ENCODE data around the gene TAPT1. TPM values are rescaled to one million over a fixed set of nuclear protein-coding genes. Genes with fewer than 3 reads are reported as not detected.

Gene TAPT1
- total and polyA plus RNA-seq, 3 donors from 2014 or later, result 38.4 to 117 (median 46.1) TPM

DNA sequence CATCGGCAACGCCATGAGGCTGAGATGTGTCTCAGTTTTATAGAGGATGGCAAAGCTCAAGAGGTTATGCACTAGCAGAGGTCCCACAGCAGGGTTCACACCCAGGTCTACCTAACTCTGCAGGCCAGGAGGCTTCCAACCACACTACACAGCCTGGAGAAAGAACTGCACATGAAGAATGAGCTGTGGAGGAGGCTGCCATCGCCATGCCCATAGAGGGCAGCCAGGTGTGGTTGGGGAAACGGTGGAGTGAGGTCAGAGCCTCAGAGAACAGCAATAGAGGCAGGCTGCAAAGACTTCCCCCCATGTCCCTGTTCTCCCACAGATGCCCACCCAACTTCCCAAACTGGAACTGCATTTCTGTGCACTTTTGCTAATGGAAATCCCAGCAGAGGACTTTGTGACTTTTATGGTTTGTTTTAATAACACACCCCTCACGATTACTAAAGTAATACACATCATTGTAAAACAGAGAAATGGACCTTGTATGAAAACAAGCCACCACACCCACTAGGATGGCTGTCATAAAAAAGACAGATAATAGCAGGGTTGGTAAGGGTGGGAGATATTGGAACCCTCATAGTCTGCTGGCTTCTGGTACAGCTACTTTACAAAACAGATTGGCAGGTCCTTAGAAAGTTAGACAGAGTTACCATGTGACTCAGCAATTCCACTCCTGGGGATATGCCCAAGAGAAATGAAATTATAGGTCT lies 83.5 kb downstream of the TAPT1 start:
- no peak for TF ChIP-seq POLR2A (IDR thresholded peaks at IDR 0.05)
- TF ChIP-seq, protein P1, sequence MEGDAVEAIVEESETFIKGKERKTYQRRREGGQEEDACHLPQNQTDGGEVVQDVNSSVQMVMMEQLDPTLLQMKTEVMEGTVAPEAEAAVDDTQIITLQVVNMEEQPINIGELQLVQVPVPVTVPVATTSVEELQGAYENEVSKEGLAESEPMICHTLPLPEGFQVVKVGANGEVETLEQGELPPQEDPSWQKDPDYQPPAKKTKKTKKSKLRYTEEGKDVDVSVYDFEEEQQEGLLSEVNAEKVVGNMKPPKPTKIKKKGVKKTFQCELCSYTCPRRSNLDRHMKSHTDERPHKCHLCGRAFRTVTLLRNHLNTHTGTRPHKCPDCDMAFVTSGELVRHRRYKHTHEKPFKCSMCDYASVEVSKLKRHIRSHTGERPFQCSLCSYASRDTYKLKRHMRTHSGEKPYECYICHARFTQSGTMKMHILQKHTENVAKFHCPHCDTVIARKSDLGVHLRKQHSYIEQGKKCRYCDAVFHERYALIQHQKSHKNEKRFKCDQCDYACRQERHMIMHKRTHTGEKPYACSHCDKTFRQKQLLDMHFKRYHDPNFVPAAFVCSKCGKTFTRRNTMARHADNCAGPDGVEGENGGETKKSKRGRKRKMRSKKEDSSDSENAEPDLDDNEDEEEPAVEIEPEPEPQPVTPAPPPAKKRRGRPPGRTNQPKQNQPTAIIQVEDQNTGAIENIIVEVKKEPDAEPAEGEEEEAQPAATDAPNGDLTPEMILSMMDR (IDR thresholded peaks at IDR 0.05), result no peak
- no peaks in the 10 kb centered on the region for H3K36me3 ChIP-seq (ENCODE audit: low read depth, missing control alignments)
- no peaks in the 10 kb centered on the region for H3K4me1 ChIP-seq
- no peaks in the 10 kb centered on the region for H3K9me3 ChIP-seq
- H3K27ac ChIP-seq, result no peak overlapping the region
- WGBS, 2 donors, result 71 to 77% methylated on average over 5 of the region's 5 CpGs
- intact Hi-C loops (cut with DNase I; ENCODE audit: low total_unique reads), result no loop called here
- no peak overlapping the region for H3K4me3 ChIP-seq
- no peak for DNase-seq
- H3K27me3 ChIP-seq, result no peaks in the 10 kb centered on the region

DNA sequence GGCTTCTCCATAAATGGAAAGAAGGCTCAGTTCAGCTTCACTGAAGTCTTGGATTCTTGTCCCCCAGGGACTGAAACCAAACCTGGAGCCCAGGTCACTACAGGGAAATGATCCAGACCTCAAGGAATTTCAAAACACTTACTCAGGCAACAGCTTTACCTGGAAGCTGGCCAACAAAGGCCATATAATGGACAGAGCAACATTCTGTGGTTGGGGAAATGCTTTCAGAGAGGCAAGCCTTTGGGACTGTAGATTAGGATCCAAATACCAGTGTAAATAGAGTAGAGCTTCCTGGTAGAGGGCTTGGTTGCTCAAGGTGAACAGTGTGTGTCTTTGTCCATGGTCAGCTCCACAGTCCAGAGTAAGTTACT lies 85.4 kb downstream of the TAPT1 start:
- no peak for DNase-seq
- Histone ChIP-seq H3K4me3 (no peak overlapping the region), H3K27me3 (no peaks in the 10 kb centered on the region), H3K27ac (no peak overlapping the region), H3K36me3 (ENCODE audit: low read depth, missing control alignments) (no peaks in the 10 kb centered on the region), H3K4me1 (no peaks in the 10 kb centered on the region), H3K9me3 (no peaks in the 10 kb centered on the region)
- intact Hi-C loops (cut with DNase I; ENCODE audit: low total_unique reads), result no loop called here
- TF ChIP-seq POLR2A (IDR thresholded peaks at IDR 0.05), result no peak
- TF ChIP-seq, protein P1 (IDR thresholded peaks at IDR 0.05), result no peak

DNA sequence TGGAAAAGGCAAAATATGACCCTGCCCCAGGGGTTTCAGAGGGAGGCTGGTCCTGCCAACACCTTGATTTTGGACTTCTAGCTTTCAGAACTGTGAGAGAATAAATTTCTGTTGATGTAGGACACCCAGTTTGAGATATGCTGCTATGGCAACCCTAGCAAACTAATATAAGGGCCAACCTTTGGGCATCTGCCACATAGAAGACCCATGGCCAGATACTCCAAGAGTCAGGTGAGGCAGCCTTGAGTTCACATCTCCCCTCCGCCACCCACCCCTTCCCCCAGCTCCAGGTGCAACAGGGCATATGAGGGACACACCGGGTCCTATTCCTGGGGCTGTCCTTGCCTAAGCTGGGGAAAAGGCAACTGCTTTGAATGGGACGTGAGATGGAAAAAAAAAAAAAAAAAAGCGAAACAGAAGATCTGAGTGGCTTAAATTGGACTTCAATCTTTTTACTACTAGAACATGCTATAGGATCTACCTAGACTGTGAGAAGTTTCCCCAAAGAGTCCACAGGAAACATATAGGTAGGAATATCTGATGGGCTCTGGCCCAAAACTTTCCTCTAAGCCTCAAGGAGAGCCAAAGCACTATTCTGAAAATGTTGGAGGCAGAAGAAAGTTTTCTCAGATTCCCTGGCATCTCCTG lies 85.9 kb downstream of the TAPT1 start:
- intact Hi-C loops (cut with DNase I; ENCODE audit: low total_unique reads), result no loop called here
- 86 to 88% methylated on average over 4 of the region's 4 CpGs for WGBS, 2 donors
- no peak for DNase-seq
- Histone ChIP-seq H3K9me3 (no peaks in the 10 kb centered on the region), H3K27me3 (no peaks in the 10 kb centered on the region), H3K4me3 (no peak overlapping the region), H3K27ac (no peak overlapping the region), H3K4me1 (no peaks in the 10 kb centered on the region), H3K36me3 (ENCODE audit: low read depth, missing control alignments) (no peaks in the 10 kb centered on the region)
- TF ChIP-seq POLR2A (IDR thresholded peaks at IDR 0.05), result no peak
- TF ChIP-seq, protein P1 (IDR thresholded peaks at IDR 0.05), result no peak

DNA sequence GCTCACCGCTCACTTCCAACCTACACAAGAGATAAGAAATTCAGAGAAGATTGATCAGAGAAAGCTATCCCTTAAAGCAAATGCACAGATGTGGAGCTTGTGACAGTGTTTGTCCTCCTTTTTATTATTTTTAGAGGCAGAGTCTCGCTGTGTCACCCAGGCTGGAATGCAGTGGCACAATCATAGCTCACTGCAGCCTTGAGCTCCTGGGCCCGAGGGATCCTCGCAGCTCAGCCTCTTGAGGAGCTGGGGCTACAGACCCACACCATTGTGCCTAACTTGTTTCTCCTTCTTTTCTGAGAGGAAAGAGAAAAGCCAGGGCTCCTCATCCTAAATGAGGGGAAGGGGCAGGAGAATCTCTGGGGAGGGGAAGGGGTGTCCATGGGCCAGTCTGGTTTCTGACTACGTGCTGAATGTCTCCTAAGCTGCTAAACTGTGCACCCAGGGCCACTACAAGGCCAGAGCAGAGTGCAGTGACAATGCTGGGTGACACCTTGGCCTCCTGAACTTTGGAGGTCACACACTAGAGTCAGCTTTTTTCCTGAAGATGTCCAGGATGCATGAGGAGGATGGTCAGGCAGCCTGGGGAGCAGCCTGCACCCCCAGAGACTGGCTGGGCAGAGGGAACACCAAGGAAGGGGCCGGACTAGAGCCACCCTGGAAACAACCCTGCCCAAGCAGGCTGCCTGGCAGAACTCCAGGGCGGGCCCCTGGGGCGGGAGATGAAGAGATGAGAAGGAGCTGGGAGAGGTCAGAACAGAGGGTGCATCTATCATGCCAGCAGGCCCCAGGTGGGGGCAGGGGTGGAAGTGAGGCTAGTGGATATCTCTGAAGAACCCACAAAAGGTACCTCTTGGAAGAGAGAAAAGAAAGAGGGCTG lies 87.0 kb downstream of the TAPT1 start:
- H3K4me3 ChIP-seq, result no peak overlapping the region
- no peaks in the 10 kb centered on the region for H3K36me3 ChIP-seq (ENCODE audit: low read depth, missing control alignments)
- WGBS, 2 donors, result 88 to 91% methylated on average over 8 of the region's 8 CpGs
- no peaks in the 10 kb centered on the region for H3K27me3 ChIP-seq
- no peaks in the 10 kb centered on the region for H3K4me1 ChIP-seq
- TF ChIP-seq, protein P1 (IDR thresholded peaks at IDR 0.05), result no peak
- no peak for TF ChIP-seq POLR2A (IDR thresholded peaks at IDR 0.05)
- intact Hi-C loops (cut with DNase I; ENCODE audit: low total_unique reads), result no loop called here
- no peaks in the 10 kb centered on the region for H3K9me3 ChIP-seq
- no peak overlapping the region for H3K27ac ChIP-seq
- no peak for DNase-seq

All from testis (tissue), 3 donors.